ENCODE data around the gene ZP4.
"Not testable (repeated sequence)": the region's sequence is repeated elsewhere in the genome, so short reads cannot be mapped to it uniquely, and the experiment has no call there.

The ZP4 gene

GRCh38 chr1:237858992-237859391 lies 31.7 kb downstream of the ZP4 start:
- no peaks in the 10 kb centered on the region for H3K4me1 Mint-ChIP-seq

DNA sequence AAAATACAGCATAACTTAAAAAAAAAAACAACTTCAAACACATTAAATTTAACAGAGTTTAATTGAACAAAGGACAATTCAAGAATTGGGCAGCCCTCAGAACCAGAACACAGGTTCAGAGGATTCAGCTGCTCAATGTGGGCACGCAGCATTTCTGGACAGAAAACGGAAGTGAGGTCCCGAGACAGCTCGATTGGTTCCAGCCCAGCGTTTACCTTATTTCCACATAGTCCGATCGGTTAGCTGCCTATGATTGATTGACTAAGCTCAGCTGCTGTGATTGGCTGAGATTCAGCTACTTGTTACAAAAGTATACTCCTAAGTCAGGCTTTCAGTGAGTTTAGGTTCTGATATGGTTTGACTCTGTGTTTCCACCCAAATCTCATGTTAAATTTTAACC lies 33.3 kb downstream of the ZP4 start:
- no peak for ATAC-seq
- H3K36me3 Mint-ChIP-seq = no peaks in the 10 kb centered on the region
- H3K9me3 Mint-ChIP-seq = no peaks in the 10 kb centered on the region
- no peak overlapping the region for H3K4me3 Mint-ChIP-seq
- H3K27ac Mint-ChIP-seq = no peak overlapping the region
- DNase-seq (ENCODE audit: low spot score in 2 of 2) = no peak
- no peaks in the 10 kb centered on the region for H3K4me1 Mint-ChIP-seq

More at GRCh38 chr1:237858992-237859391, 31.7 kb downstream of the ZP4 start:
- Mint-ChIP-seq H3K9me3 (no peaks in the 10 kb centered on the region), H3K4me3 (no peak overlapping the region), H3K27ac (no peak overlapping the region), H3K36me3 (no peaks in the 10 kb centered on the region)
- no peak for DNase-seq (ENCODE audit: low spot score in 2 of 2)
- no peak for ATAC-seq

DNA sequence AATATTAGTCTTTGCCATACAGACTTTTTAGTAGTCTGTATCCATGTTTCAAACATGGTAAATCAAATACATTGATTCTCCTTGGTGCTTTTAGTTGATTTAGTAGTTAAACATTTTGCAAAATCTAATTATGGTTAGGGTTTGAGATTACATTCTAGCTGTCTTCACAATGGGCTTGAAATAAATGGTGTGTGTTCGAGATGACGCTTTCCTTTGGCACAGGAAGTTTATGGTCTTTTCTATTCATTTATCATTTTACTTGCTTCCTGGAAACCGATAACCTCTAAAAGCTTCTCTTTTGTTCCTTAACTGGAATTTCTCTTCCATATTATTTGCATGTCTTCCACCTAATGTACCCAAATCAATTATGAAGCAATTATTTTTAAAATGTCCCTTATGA lies 38.4 kb downstream of the ZP4 start:
- H3K27ac Mint-ChIP-seq = no peak overlapping the region
- DNase-seq (ENCODE audit: low spot score in 2 of 2) (no peak), ATAC-seq (no peak)
- no peaks in the 10 kb centered on the region for H3K9me3 Mint-ChIP-seq
- no peak overlapping the region for H3K4me3 Mint-ChIP-seq
- no peaks in the 10 kb centered on the region for H3K36me3 Mint-ChIP-seq
- no peaks in the 10 kb centered on the region for H3K4me1 Mint-ChIP-seq

GRCh38 chr1:237851210-237851845 lies 39.4 kb downstream of the ZP4 start:
- no peak for ATAC-seq
- no peaks in the 10 kb centered on the region for H3K9me3 Mint-ChIP-seq
- no peak overlapping the region for H3K27ac Mint-ChIP-seq
- H3K36me3 Mint-ChIP-seq = no peaks in the 10 kb centered on the region
- peak in 1 of 2 donors; percentile 49 for DNase-seq (ENCODE audit: low spot score in 2 of 2)
- no peak overlapping the region for H3K4me3 Mint-ChIP-seq
- no peaks in the 10 kb centered on the region for H3K4me1 Mint-ChIP-seq

- DNase-seq (ENCODE audit: low spot score in 2 of 2); H3K4me1 Mint-ChIP-seq; H3K9me3 Mint-ChIP-seq; H3K27ac Mint-ChIP-seq; H3K36me3 Mint-ChIP-seq; ATAC-seq; H3K4me3 Mint-ChIP-seq: not testable (repeated sequence)
These were observed 47.2 kb downstream of the ZP4 start for GRCh38 chr1:237843516-237843915.

- DNase-seq (ENCODE audit: low spot score in 2 of 2) = no peak
- H3K4me1 Mint-ChIP-seq = no peaks in the 10 kb centered on the region
- no peak overlapping the region for H3K4me3 Mint-ChIP-seq
- no peak for ATAC-seq
- no peak overlapping the region for H3K27ac Mint-ChIP-seq
- H3K9me3 Mint-ChIP-seq = no peaks in the 10 kb centered on the region
- H3K36me3 Mint-ChIP-seq = no peaks in the 10 kb centered on the region
These were observed 49.2 kb downstream of the ZP4 start for GRCh38 chr1:237841485-237841884.

- Mint-ChIP-seq H3K4me3 (no peak overlapping the region), H3K36me3 (no peaks in the 10 kb centered on the region), H3K9me3 (no peaks in the 10 kb centered on the region), H3K27ac (no peak overlapping the region), H3K4me1 (no peaks in the 10 kb centered on the region)
- DNase-seq (ENCODE audit: low spot score in 2 of 2) = no peak
- ATAC-seq = peak; percentile 45
These were observed 51.7 kb downstream of the ZP4 start for GRCh38 chr1:237838904-237839534.

- Mint-ChIP-seq H3K9me3 (no peaks in the 10 kb centered on the region), H3K4me3 (no peak overlapping the region), H3K4me1 (no peaks in the 10 kb centered on the region), H3K36me3 (no peaks in the 10 kb centered on the region), H3K27ac (no peak overlapping the region)
- DNase-seq (ENCODE audit: low spot score in 2 of 2) = no peak
- no peak for ATAC-seq
These were observed 52.4 kb downstream of the ZP4 start for GRCh38 chr1:237838320-237838719.

GRCh38 chr1:237834461-237834860 lies 56.3 kb downstream of the ZP4 start:
- no peaks in the 10 kb centered on the region for H3K9me3 Mint-ChIP-seq
- no peak for DNase-seq (ENCODE audit: low spot score in 2 of 2)

GRCh38 chr1:237834048-237834447 lies 56.7 kb downstream of the ZP4 start:
- Mint-ChIP-seq H3K4me1 (no peaks in the 10 kb centered on the region), H3K4me3 (no peak overlapping the region), H3K27ac (no peak overlapping the region), H3K36me3 (no peaks in the 10 kb centered on the region), H3K9me3 (no peaks in the 10 kb centered on the region)
- no peak for ATAC-seq
- no peak for DNase-seq (ENCODE audit: low spot score in 2 of 2)

More at GRCh38 chr1:237834461-237834860, 56.3 kb downstream of the ZP4 start:
- H3K27ac Mint-ChIP-seq = no peak overlapping the region
- H3K4me3 Mint-ChIP-seq = no peak overlapping the region
- no peaks in the 10 kb centered on the region for H3K4me1 Mint-ChIP-seq
- no peaks in the 10 kb centered on the region for H3K36me3 Mint-ChIP-seq
- ATAC-seq = no peak

GRCh38 chr1:237832858-237833257 lies 57.9 kb downstream of the ZP4 start:
- Mint-ChIP-seq H3K36me3 (no peaks in the 10 kb centered on the region), H3K9me3 (no peaks in the 10 kb centered on the region), H3K4me3 (no peak overlapping the region), H3K27ac (no peak overlapping the region), H3K4me1 (no peaks in the 10 kb centered on the region)
- no peak for DNase-seq (ENCODE audit: low spot score in 2 of 2)
- no peak for ATAC-seq
